ENCODE measurements around the gene CRIM1. TPM values are rescaled to one million over a fixed set of nuclear protein-coding genes. Genes with fewer than 3 reads are reported as not detected.
A peak's percentile ranks its signal among the peaks of the same experiment; 100 is the strongest.

Gene CRIM1
- total RNA-seq, 1 donor from 2014 or later: 158 TPM

GRCh38 chr2:36354811-36355150 is 797 bp upstream of the CRIM1 start:
- ATAC-seq (peak; percentile 3), DNase-seq (no peak)
- no peak for TF ChIP-seq CTCF (IDR thresholded peaks at IDR 0.05)
- Histone ChIP-seq H3K4me3 (peak overlapping the region; percentile 87), H3K27me3 (no peaks in the 10 kb centered on the region), H3K27ac (peak overlapping the region; percentile 60), H3K9me3 (no peaks in the 10 kb centered on the region), H3K4me1 (peaks cover 38% of the 10 kb centered on the region), H3K36me3 (no peaks in the 10 kb centered on the region)
- intact Hi-C loops (cut with DNase I): loop anchor here (5.0 to 10.0 kb wide), 2 partner anchors 98 to 150 kb away; no protein-coding TSS in a partner anchor

- TF ChIP-seq CTCF (IDR thresholded peaks at IDR 0.05): no peak
- DNase-seq (no peak), ATAC-seq (no peak)
- intact Hi-C loops (cut with DNase I): loop anchor here (5.0 to 10.0 kb wide), 2 partner anchors 96 to 149 kb away; no protein-coding TSS in a partner anchor
- peaks cover 49% of the 10 kb centered on the region for H3K4me1 ChIP-seq
- no peaks in the 10 kb centered on the region for H3K27me3 ChIP-seq
- H3K4me3 ChIP-seq: peak overlapping the region; percentile 87
- peak overlapping the region; percentile 79 for H3K27ac ChIP-seq
- H3K9me3 ChIP-seq: no peaks in the 10 kb centered on the region
- no peaks in the 10 kb centered on the region for H3K36me3 ChIP-seq
Observed at GRCh38 chr2:36355890-36356297, 316 bp downstream of the CRIM1 start.

- Histone ChIP-seq H3K4me1 (peaks cover 54% of the 10 kb centered on the region), H3K27me3 (no peaks in the 10 kb centered on the region), H3K4me3 (peak overlapping the region; percentile 87), H3K36me3 (no peaks in the 10 kb centered on the region), H3K27ac (peak overlapping the region; percentile 79), H3K9me3 (no peaks in the 10 kb centered on the region)
- ATAC-seq: peak; percentile 33
- intact Hi-C loops (cut with DNase I): loop anchor here (5.0 to 10.0 kb wide), 2 partner anchors 96 to 148 kb away; no protein-coding TSS in a partner anchor
- peak; percentile 81 for DNase-seq
- no peak for TF ChIP-seq CTCF (IDR thresholded peaks at IDR 0.05)
Observed at GRCh38 chr2:36356298-36356989, 866 bp downstream of the CRIM1 start.

GRCh38 chr2:36356990-36357846 is 1.6 kb downstream of the CRIM1 start:
- no peaks in the 10 kb centered on the region for H3K9me3 ChIP-seq
- peak overlapping the region; percentile 87 for H3K4me3 ChIP-seq
- TF ChIP-seq CTCF (IDR thresholded peaks at IDR 0.05): no peak
- DNase-seq (no peak), ATAC-seq (peak; percentile 0)
- H3K36me3 ChIP-seq: no peaks in the 10 kb centered on the region
- H3K27ac ChIP-seq: peak overlapping the region; percentile 79
- peaks cover 62% of the 10 kb centered on the region for H3K4me1 ChIP-seq
- H3K27me3 ChIP-seq: no peaks in the 10 kb centered on the region
- intact Hi-C loops (cut with DNase I): loop anchor here (5.0 to 10.0 kb wide), 2 partner anchors 95 to 148 kb away; no protein-coding TSS in a partner anchor

- intact Hi-C loops (cut with DNase I): loop anchor here (5.0 to 10.0 kb wide), 2 partner anchors 94 to 147 kb away; no protein-coding TSS in a partner anchor
- DNase-seq (no peak), ATAC-seq (no peak)
- peak overlapping the region; percentile 79 for H3K27ac ChIP-seq
- H3K4me1 ChIP-seq: peaks cover 58% of the 10 kb centered on the region
- no peaks in the 10 kb centered on the region for H3K27me3 ChIP-seq
- peak overlapping the region; percentile 87 for H3K4me3 ChIP-seq
- H3K9me3 ChIP-seq: no peaks in the 10 kb centered on the region
- H3K36me3 ChIP-seq: no peaks in the 10 kb centered on the region
- peak; percentile 45 for TF ChIP-seq CTCF (IDR thresholded peaks at IDR 0.05)
Observed at GRCh38 chr2:36357847-36358659, 2.5 kb downstream of the CRIM1 start.
